Measurements from ENCODE around the gene UTP3. TPM values are rescaled to one million over a fixed set of nuclear protein-coding genes. Genes with fewer than 3 reads are reported as not detected.
A peak's percentile ranks its signal among the peaks of the same experiment; 100 is the strongest.

UTP3 gene
- total and polyA plus RNA-seq, 9 of the 15 experiments (the other 6 are each of a cell fraction or from before 2014, with no cell fraction given), result 11.9 to 69.3 (median 34.0) TPM

GRCh38 chr4:70715097-70715496 is 26.8 kb downstream of the UTP3 start (continued):
- TF ChIP-seq, protein P1, sequence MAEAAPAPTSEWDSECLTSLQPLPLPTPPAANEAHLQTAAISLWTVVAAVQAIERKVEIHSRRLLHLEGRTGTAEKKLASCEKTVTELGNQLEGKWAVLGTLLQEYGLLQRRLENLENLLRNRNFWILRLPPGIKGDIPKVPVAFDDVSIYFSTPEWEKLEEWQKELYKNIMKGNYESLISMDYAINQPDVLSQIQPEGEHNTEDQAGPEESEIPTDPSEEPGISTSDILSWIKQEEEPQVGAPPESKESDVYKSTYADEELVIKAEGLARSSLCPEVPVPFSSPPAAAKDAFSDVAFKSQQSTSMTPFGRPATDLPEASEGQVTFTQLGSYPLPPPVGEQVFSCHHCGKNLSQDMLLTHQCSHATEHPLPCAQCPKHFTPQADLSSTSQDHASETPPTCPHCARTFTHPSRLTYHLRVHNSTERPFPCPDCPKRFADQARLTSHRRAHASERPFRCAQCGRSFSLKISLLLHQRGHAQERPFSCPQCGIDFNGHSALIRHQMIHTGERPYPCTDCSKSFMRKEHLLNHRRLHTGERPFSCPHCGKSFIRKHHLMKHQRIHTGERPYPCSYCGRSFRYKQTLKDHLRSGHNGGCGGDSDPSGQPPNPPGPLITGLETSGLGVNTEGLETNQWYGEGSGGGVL (CRISPR knock-in tag; IDR thresholded peaks at IDR 0.05), result no peak
- TF ChIP-seq ERF (CRISPR knock-in tag; IDR thresholded peaks at IDR 0.05) (no peak), TRIM28 (IDR thresholded peaks at IDR 0.05) (no peak), DIDO1 (tag; IDR thresholded peaks at IDR 0.05; ENCODE audit: low read depth) (no peak), L3MBTL2 (IDR thresholded peaks at IDR 0.05) (peak; percentile 78; the same call in 1 of the 2 replicates), TEAD4 (IDR thresholded peaks at IDR 0.05; ENCODE audit: low read length) (no peak), TEAD4 (CRISPR knock-in tag; IDR thresholded peaks at IDR 0.05; ENCODE audit: borderline replicate concordance) (no peak)

- no peaks in the 10 kb centered on the region for H3K9me3 ChIP-seq (replicated peaks; ENCODE audit: control insufficient read depth, insufficient read depth, low read depth, low read length)
- no TSS peak for BruUV-seq (replicated peaks)
- DNase-seq (ENCODE audit: extremely low read depth in 1 of 4, low spot score in 3 of 4), result no peak
- H3K27me3 ChIP-seq (ENCODE audit: control insufficient read depth in 2 of 2, insufficient read depth in 2 of 2, low read length in 2 of 2), result no peaks in the 10 kb centered on the region
- TF ChIP-seq ZFX (CRISPR knock-in tag; IDR thresholded peaks at IDR 0.05) (no peak), ERF (CRISPR knock-in tag; IDR thresholded peaks at IDR 0.05) (no peak), ZNF3 (CRISPR knock-in tag; IDR thresholded peaks at IDR 0.05) (no peak), CEBPB (tag; IDR thresholded peaks at IDR 0.05) (peak; percentile 81), CEBPG (CRISPR knock-in tag; IDR thresholded peaks at IDR 0.05) (0 out of 2 replicates have a peak, but pooled peaks have one; percentile 22), CEBPG (tag; conservative IDR thresholded peaks at IDR 0.05 in 1 of 2, IDR thresholded peaks at IDR 0.05 in 1 of 2) (peak; percentile 57 to 65; a peak in 3 of 4 replicates), MED1 (CRISPR knock-in tag; IDR thresholded peaks at IDR 0.05; ENCODE audit: borderline replicate concordance) (no peak), SMARCA4 (IDR thresholded peaks at IDR 0.05) (no peak), ZNF57 (CRISPR knock-in tag; IDR thresholded peaks at IDR 0.05) (no peak)
- H3K4me2 ChIP-seq (ENCODE audit: insufficient read depth, low read length), result no peak overlapping the region
- H3K4me3 ChIP-seq, result no peak overlapping the region
- in situ Hi-C loops (cut with MboI) (no loop called here), intact Hi-C loops (cut with micrococcal nuclease) (no loop called here)
- no peak overlapping the region for H2AFZ ChIP-seq (ENCODE audit: low read depth, low read length)
- WGBS (ENCODE audit: insufficient coverage, low coverage, missing lambda C conversion rate), result 65% methylated on average over 13 of the region's 13 CpGs
- H3K27ac ChIP-seq (ENCODE audit: extremely low read depth, low read depth, low read length), result no peak overlapping the region
- peaks cover 10% of the 10 kb centered on the region for H3K79me2 ChIP-seq (ENCODE audit: control insufficient read depth, insufficient read depth, low read length)
- H3K9ac ChIP-seq (ENCODE audit: insufficient read depth in 1 of 2, low read depth in 2 of 2, low read length in 2 of 2), result no peak overlapping the region
- H3K9me1 ChIP-seq (ENCODE audit: control insufficient read depth, insufficient read depth, low read length), result no peaks in the 10 kb centered on the region
- FAIRE-seq, result no peak
- no peaks in the 10 kb centered on the region for H3K36me3 ChIP-seq (ENCODE audit: control insufficient read depth, insufficient read depth, low read length)
- H4K20me1 ChIP-seq (replicated peaks; ENCODE audit: control insufficient read depth, insufficient read depth, low read length), result no peaks in the 10 kb centered on the region
- ChIA-PET CTCF (ENCODE audit: low intra/inter-chr PET ratio) (no interaction called here), POLR2A (interaction anchor here (0.6 kb wide), 1 partner anchor 16 kb away, joined by 3 read pairs; no protein-coding TSS in a partner anchor)
- ATAC-seq, result no peak
- H3K4me1 ChIP-seq (replicated peaks in 1 of 2; ENCODE audit: control insufficient read depth in 2 of 2, insufficient read depth in 2 of 2, low read length in 2 of 2), result peaks cover 0 to 25% of the 10 kb centered on the region in 2 experiments; a peak in 4 of 5 replicates
These were observed 30.7 kb downstream of the UTP3 start for GRCh38 chr4:70718811-70719604.

All from K562 (cell line).